ENCODE data around the gene TAGAP. TPM values are rescaled to one million over a fixed set of nuclear protein-coding genes. Genes with fewer than 3 reads are reported as not detected.

Gene TAGAP
- total and polyA plus RNA-seq, 2 experiments from 2014 or later: 2.9 to 4.4 TPM

GRCh38 chr6:159061805-159062563 is 17.2 kb upstream of the TAGAP start:
- no peaks in the 10 kb centered on the region for H3K4me1 ChIP-seq (ENCODE audit: insufficient read depth)
- no peak overlapping the region for H3K4me2 ChIP-seq
- no peak overlapping the region for H3K27ac ChIP-seq
- TF ChIP-seq EZH2 (IDR thresholded peaks at IDR 0.05; ENCODE audit: borderline replicate concordance) (no peak), EZH2phosphoT487 (IDR thresholded peaks at IDR 0.05; ENCODE audit: low read depth, severe bottlenecking, unreplicated experiment) (no peak), CTCF (IDR thresholded peaks at IDR 0.05; ENCODE audit: poor library complexity) (no peak)
- 91% methylated on average over 10 of the region's 10 CpGs for WGBS (ENCODE audit: low lambda C conversion rate, missing lambda C conversion rate)
- H3K9me2 ChIP-seq (replicated peaks; ENCODE audit: insufficient read depth): no peaks in the 10 kb centered on the region
- H3K27me3 ChIP-seq: no peaks in the 10 kb centered on the region
- H4K20me1 ChIP-seq (ENCODE audit: insufficient read depth, poor library complexity, severe bottlenecking): no peaks in the 10 kb centered on the region
- H2AFZ ChIP-seq: no peak overlapping the region
- no peaks in the 10 kb centered on the region for H3K9me3 ChIP-seq (ENCODE audit: low read depth)
- H3K4me3 ChIP-seq: no peak overlapping the region
- H3K79me2 ChIP-seq: no peaks in the 10 kb centered on the region
- H3K36me3 ChIP-seq (replicated peaks; ENCODE audit: insufficient read depth, low read depth): no peaks in the 10 kb centered on the region
- DNase-seq (ENCODE audit: low spot score): no peak

GRCh38 chr6:159061146-159061545 is 16.4 kb upstream of the TAGAP start:
- H2AFZ ChIP-seq: no peak overlapping the region
- TF ChIP-seq EZH2phosphoT487 (IDR thresholded peaks at IDR 0.05; ENCODE audit: low read depth, severe bottlenecking, unreplicated experiment): no peak
- TF ChIP-seq CTCF (IDR thresholded peaks at IDR 0.05; ENCODE audit: poor library complexity): no peak
- no peak for TF ChIP-seq EZH2 (IDR thresholded peaks at IDR 0.05; ENCODE audit: borderline replicate concordance)
- H3K9me2 ChIP-seq (replicated peaks; ENCODE audit: insufficient read depth): no peaks in the 10 kb centered on the region
- no peaks in the 10 kb centered on the region for H4K20me1 ChIP-seq (ENCODE audit: insufficient read depth, poor library complexity, severe bottlenecking)
- 98% methylated on average over 7 of the region's 7 CpGs for WGBS (ENCODE audit: low lambda C conversion rate, missing lambda C conversion rate)
- no peaks in the 10 kb centered on the region for H3K9me3 ChIP-seq (ENCODE audit: low read depth)
- DNase-seq (ENCODE audit: low spot score): no peak
- no peak overlapping the region for H3K4me3 ChIP-seq
- no peaks in the 10 kb centered on the region for H3K36me3 ChIP-seq (replicated peaks; ENCODE audit: insufficient read depth, low read depth)
- H3K27me3 ChIP-seq: no peaks in the 10 kb centered on the region
- H3K4me2 ChIP-seq: no peak overlapping the region
- no peaks in the 10 kb centered on the region for H3K79me2 ChIP-seq
- H3K27ac ChIP-seq: no peak overlapping the region
- H3K4me1 ChIP-seq (ENCODE audit: insufficient read depth): peaks cover 6% of the 10 kb centered on the region

- no peak for DNase-seq (ENCODE audit: low spot score)
- no peak overlapping the region for H2AFZ ChIP-seq
- no peak overlapping the region for H3K4me2 ChIP-seq
- TF ChIP-seq EZH2 (IDR thresholded peaks at IDR 0.05; ENCODE audit: borderline replicate concordance) (no peak), CTCF (IDR thresholded peaks at IDR 0.05; ENCODE audit: poor library complexity) (no peak), EZH2phosphoT487 (IDR thresholded peaks at IDR 0.05; ENCODE audit: low read depth, severe bottlenecking, unreplicated experiment) (no peak)
- no peaks in the 10 kb centered on the region for H4K20me1 ChIP-seq (ENCODE audit: insufficient read depth, poor library complexity, severe bottlenecking)
- H3K9me3 ChIP-seq (ENCODE audit: low read depth): no peaks in the 10 kb centered on the region
- H3K9me2 ChIP-seq (replicated peaks; ENCODE audit: insufficient read depth): no peaks in the 10 kb centered on the region
- H3K79me2 ChIP-seq: no peaks in the 10 kb centered on the region
- H3K4me1 ChIP-seq (ENCODE audit: insufficient read depth): peaks cover 7% of the 10 kb centered on the region
- 93% methylated on average over 7 of the region's 7 CpGs for WGBS (ENCODE audit: low lambda C conversion rate, missing lambda C conversion rate)
- no peak overlapping the region for H3K4me3 ChIP-seq
- no peaks in the 10 kb centered on the region for H3K36me3 ChIP-seq (replicated peaks; ENCODE audit: insufficient read depth, low read depth)
- H3K27me3 ChIP-seq: no peaks in the 10 kb centered on the region
- H3K27ac ChIP-seq: no peak overlapping the region
Measured at GRCh38 chr6:159059885-159060506, 15.2 kb upstream of the TAGAP start.
